BJ (cell line): ENCODE data around the gene PRSS23. TPM values are rescaled to one million over a fixed set of nuclear protein-coding genes. Genes with fewer than 3 reads are reported as not detected.

Experiments used
- CTCF ChIA-PET: fragments of 350-600 bp; formaldehyde crosslinking; extraction: SDS; loops from one replicate; lab custom pipeline; 2021; ENCODE audit warnings: antibody characterized with exemption, inconsistent platforms; lab: Yijun Ruan, JAX
- POLR2A ChIA-PET: fragments of 300-600 bp; sonication (Branson Sonifier 250); formaldehyde crosslinking; extraction: SDS; loops from one replicate; lab custom pipeline; 2021; ENCODE audit warnings: antibody characterized with exemption; lab: Charles Lee
- DNase-seq: peaks from one replicate; pipeline ENCODE4 v3.0.0-alpha.2; 2011; ENCODE audit warnings: low read depth
- H3K27me3 ChIP-seq: 2 replicates; pipeline ENCODE4 v1.6.0; 2011; ENCODE audit warnings: low read length; ENCODE audit not compliant: control insufficient read depth, insufficient read depth
- H3K36me3 ChIP-seq: 2 replicates; pipeline ENCODE4 v1.5.1; 2011; ENCODE audit warnings: low read length; ENCODE audit not compliant: control insufficient read depth, insufficient read depth
- H3K4me3 ChIP-seq: 2 replicates; pipeline ENCODE4 v1.5.1; 2011; ENCODE audit warnings: low read depth, mild to moderate bottlenecking, control low read depth, low read length
- CTCF ChIP-seq: IDR thresholded peaks from 2 replicates; pipeline ENCODE4 v1.5.1; 2011; ENCODE audit warnings: low read depth, mild to moderate bottlenecking, control low read depth, inconsistent platforms, low read length, moderate library complexity; ENCODE audit not compliant: insufficient read depth
- polyA plus RNA-seq: library from polyadenylated mRNA; depleted of rRNA; stranded (reverse); fragments of >200 nt; gene quantifications from 2 replicates; pipeline ENCODE4 v1.2.3, GENCODE V29; 2011

Gene PRSS23
- polyA plus RNA-seq, 1 experiment = 343 TPM

- H3K4me3 ChIP-seq = no peak overlapping the region
- no peaks in the 10 kb centered on the region for H3K36me3 ChIP-seq
- DNase-seq = no peak
- H3K27me3 ChIP-seq = no peaks in the 10 kb centered on the region
- TF ChIP-seq CTCF = no peak
- POLR2A ChIA-PET = no interaction called here
- CTCF ChIA-PET = interaction anchor here (1.1 to 2.1 kb wide), 5 partner anchors 12 to 165 kb away, joined by 3 to 6 read pairs (median 3); no protein-coding TSS in a partner anchor
Observed at GRCh38 chr11:86772999-86773398, 27.3 kb upstream of the PRSS23 start.

- no peaks in the 10 kb centered on the region for H3K27me3 ChIP-seq
- no peak for DNase-seq
- H3K36me3 ChIP-seq = no peaks in the 10 kb centered on the region
- CTCF ChIA-PET = interaction anchor here (0.8 to 2.2 kb wide), 7 partner anchors 10 to 165 kb away, joined by 3 to 6 read pairs (median 3); no protein-coding TSS in a partner anchor
- H3K4me3 ChIP-seq = no peak overlapping the region
- no peak for TF ChIP-seq CTCF
- POLR2A ChIA-PET = interaction anchor here (0.5 to 0.7 kb wide), 2 partner anchors 30 to 38 kb away, joined by 3 read pairs; no protein-coding TSS in a partner anchor
Observed at GRCh38 chr11:86773513-86774252, 26.7 kb upstream of the PRSS23 start.

GRCh38 chr11:86774417-86774816 is 25.9 kb upstream of the PRSS23 start:
- ChIA-PET POLR2A (no interaction called here), CTCF (interaction anchor here (0.8 to 2.2 kb wide), 3 partner anchors 9 to 166 kb away, joined by 3 to 6 read pairs (median 6); no protein-coding TSS in a partner anchor)
- no peaks in the 10 kb centered on the region for H3K27me3 ChIP-seq
- no peaks in the 10 kb centered on the region for H3K36me3 ChIP-seq
- H3K4me3 ChIP-seq = no peak overlapping the region
- no peak for TF ChIP-seq CTCF
- no peak for DNase-seq

GRCh38 chr11:86775361-86775760 is 25.0 kb upstream of the PRSS23 start:
- ChIA-PET POLR2A (no interaction called here), CTCF (interaction anchor here (2.2 kb wide), 1 partner anchor 8 kb away, joined by 6 read pairs; no protein-coding TSS in a partner anchor)
- DNase-seq = no peak
- H3K36me3 ChIP-seq = no peaks in the 10 kb centered on the region
- H3K27me3 ChIP-seq = no peaks in the 10 kb centered on the region
- TF ChIP-seq CTCF = no peak
- H3K4me3 ChIP-seq = no peak overlapping the region

- H3K36me3 ChIP-seq = no peaks in the 10 kb centered on the region
- no peak for DNase-seq
- ChIA-PET CTCF (no interaction called here), POLR2A (no interaction called here)
- no peak overlapping the region for H3K4me3 ChIP-seq
- TF ChIP-seq CTCF = no peak
- H3K27me3 ChIP-seq = no peaks in the 10 kb centered on the region
Observed at GRCh38 chr11:86781546-86781945, 18.8 kb upstream of the PRSS23 start.
